ACHN (cell line): Measurements from ENCODE around the gene KIAA1217.

Experiments used
- DNase-seq: peaks from one replicate; pipeline ENCODE4 v3.0.0-alpha.2; 2015
- in situ Hi-C: cut with HindIII; loops from 2 replicates; pipeline ENCODE4 v1.10.0; 2017; ENCODE audit warnings: low sequenced_read_pairs, low pct_ligation_motif_present, low pct_unique_long_range_greater_than_20kb

The KIAA1217 gene

GRCh38 chr10:24526085-24526649, 317.2 kb downstream of the KIAA1217 start:
- in situ Hi-C loops: no loop called here
- no peak for DNase-seq

- DNase-seq: no peak
- in situ Hi-C loops: no loop called here
These were observed 320.0 kb downstream of the KIAA1217 start for GRCh38 chr10:24528946-24529345.

GRCh38 chr10:24531439-24531838, 322.5 kb downstream of the KIAA1217 start:
- no peak for DNase-seq
- in situ Hi-C loops: no loop called here

- no peak for DNase-seq
- in situ Hi-C loops: no loop called here
These were observed 325.0 kb downstream of the KIAA1217 start for GRCh38 chr10:24533981-24534380.

DNA sequence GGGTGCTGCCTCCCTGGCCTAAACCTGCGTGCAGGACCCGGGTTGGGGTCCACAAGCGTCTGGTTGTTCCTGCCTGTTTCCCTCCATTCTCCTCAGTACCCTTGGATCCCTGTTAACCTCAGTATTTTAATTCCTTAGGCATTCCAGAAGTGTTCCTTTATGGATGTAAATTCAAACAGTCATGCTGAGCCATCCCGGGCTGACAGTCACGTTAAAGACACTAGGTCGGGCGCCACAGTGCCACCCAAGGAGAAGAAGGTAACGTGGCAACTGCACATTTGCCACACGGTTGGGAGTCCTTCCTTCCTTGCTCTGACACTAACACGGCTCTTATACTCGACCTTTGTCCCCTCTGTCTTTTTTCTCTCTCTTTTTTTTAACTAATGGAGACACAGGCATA, 327.7 kb downstream of the KIAA1217 start:
- no peak for DNase-seq
- in situ Hi-C loops: no loop called here

- in situ Hi-C loops: no loop called here
- no peak for DNase-seq
These were observed 332.4 kb downstream of the KIAA1217 start for GRCh38 chr10:24541239-24541753.

DNA sequence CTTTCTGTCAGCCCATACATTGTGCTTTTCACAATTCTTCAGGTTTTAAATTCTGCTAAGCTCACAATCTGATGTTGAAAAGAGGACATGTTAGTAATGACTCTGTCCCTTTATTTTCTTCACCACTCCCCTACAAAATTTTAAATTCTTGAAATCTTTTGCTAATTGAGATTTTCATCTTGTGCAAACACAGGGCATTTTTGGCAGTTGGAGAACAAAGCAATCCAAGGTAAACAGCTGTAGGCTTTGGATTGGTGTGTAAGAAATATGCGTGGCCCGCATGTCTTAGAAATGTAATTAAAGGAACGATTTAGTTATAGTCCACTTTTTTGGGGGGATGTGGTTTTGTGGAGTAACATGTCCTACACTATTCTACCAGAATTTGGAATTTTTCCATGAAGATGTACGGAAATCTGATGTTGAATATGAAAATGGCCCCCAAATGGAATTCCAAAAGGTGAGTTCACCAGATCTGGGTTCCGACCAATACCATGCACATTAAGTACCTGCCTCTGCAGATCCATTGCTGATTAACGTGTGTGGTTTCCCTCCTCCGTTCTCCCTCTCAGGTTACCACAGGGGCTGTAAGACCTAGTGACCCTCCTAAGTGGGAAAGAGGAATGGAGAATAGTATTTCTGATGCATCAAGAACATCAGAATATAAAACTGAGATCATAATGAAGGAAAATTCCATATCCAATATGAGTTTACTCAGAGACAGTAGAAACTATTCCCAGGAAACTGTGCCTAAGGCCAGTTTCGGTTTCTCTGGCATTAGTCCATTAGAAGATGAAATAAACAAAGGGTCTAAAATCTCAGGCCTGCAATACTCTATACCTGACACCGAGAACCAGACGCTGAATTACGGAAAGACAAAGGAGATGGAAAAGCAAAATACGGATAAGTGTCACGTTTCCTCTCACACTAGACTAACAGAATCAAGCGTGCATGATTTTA, 333.7 kb downstream of the KIAA1217 start:
- in situ Hi-C loops: no loop called here
- DNase-seq: no peak

DNA sequence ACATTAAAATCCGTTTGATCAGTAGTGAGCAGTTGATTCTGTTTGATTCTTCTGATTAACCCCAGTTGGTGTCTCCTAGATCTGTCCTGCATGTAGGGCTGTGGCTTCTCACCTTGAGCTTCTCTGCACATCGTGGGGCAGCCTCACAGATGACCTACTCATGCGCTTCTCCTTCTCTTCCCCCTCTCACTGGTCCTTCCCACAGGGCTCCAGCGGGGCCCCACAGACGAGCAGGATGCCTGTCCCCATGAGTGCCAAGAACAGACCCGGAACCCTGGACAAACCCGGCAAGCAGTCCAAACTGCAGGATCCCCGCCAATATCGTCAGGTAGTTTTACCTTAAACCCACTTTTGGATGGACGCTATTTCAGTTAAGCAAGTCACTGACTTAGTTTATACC, 335.8 kb downstream of the KIAA1217 start:
- in situ Hi-C loops: no loop called here

DNA sequence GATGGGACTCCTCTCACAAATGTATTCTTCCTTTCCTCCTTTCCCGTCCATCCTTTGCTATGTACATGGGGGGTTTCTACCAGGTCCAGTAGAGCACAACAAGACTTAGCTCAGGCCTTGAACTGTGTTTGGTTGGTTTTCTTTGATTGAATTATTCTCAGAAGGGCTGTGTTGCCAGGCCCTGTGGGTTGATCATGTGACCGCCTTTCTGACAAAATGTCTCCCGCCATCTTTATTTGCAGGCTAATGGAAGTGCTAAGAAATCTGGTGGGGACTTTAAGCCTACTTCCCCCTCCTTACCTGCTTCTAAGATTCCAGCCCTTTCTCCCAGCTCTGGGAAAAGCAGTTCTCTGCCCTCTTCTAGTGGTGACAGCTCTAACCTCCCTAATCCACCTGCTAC, 336.6 kb downstream of the KIAA1217 start:
- no peak for DNase-seq
- in situ Hi-C loops: no loop called here

More for the DNA sequence above, 335.8 kb downstream of the KIAA1217 start:
- no peak for DNase-seq

GRCh38 chr10:24550680-24551079, 341.7 kb downstream of the KIAA1217 start:
- no peak for DNase-seq
- in situ Hi-C loops: no loop called here

DNA sequence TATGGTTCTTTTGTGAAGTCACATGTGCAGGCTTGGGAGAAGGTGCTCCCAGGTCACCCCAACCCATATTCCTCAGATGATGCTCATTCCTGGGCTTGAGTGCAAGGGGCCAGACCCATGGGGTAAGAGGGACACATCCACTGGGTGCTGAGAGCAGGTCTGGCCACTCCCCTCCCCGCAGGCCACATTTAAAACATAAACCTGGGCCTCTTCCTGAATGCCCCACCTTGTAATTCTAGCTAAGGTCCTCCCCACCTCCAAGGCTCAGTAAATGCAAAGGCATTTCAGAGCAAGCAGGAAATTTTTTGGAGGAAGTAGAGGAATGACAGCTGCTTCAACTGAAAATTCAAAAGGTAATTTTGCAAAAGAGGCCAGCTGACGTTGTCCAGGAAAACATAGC, 342.2 kb downstream of the KIAA1217 start:
- in situ Hi-C loops: no loop called here

DNA sequence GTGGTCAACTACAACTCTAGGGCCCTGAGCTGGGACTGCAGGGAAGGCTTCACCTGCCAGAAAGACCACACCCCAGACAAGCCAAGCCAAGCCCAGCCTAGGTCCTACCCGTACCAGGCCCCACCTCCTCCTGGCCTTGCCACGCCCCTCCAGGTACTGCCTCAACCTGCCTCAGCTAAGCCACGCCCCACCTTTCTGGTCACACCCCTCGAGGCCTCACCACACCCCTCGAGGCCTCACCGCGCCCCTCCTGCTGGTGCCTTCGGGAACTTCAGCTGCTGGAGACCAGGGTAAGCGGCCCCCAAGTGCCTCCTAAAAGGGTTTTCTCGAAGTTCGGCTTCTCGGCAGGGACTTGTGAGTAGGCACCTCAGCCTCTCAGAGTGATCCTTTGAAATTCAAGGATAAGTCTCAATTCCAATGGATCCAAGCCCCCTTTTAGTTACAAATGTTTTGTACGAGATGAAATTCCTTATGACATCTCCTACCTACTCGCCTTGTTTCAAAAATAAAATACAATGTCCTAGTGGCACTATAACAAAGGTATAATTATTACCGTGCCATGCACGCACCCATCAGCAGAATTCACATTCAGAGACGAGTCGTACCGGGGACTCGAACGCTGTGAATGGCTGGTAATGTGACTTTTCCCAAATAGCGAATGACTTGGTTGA, 343.5 kb downstream of the KIAA1217 start:
- peak; percentile 25 for DNase-seq
- in situ Hi-C loops: no loop called here

More for the DNA sequence above, 342.2 kb downstream of the KIAA1217 start:
- DNase-seq: no peak

DNA sequence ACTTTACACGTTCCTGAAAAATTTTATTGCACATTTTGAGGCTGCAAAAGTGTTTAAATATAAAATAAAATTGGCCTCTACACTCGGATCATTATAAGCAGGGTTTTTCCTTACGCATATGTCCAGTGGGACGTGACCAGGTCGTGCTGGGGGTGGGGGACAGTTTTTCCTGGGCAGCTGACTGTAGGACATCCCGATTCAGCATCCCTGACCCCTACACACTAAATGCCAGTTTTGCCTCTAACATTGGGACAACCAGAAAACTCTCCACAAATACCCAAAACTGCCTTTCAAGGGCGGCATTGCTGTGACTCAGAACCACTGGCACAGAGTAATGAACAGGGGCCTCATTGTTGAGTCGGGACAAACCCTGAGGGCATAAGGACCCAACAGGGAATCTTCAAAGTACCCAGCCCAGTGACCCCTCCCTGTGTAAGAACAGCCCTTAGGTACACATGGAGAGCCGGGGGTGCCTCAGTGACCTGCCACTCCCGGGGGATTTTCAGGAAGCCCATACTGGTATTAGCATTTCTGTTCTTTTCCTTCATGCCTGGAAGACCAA, 344.2 kb downstream of the KIAA1217 start:
- in situ Hi-C loops: no loop called here
- DNase-seq: no peak

DNA sequence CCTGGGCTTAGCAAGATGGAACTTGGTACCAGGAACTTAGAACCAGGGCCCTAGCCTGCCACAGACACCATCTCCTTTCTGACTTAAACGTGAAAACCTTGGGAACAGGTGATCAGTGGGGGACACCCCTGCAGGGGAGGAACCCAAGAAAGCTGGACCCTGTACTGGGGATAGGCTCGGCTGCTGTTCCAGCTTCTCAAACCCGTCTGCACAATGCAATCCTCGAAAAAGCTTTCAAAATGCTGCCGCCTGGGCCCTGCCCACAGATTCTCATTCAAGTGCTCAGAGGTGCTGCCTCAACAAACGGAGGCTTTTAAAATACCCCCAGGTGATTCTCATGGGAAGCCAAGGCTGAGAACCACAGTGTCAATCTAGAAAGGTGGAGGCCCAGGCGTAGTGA, 345.1 kb downstream of the KIAA1217 start:
- DNase-seq: no peak
- in situ Hi-C loops: no loop called here

DNA sequence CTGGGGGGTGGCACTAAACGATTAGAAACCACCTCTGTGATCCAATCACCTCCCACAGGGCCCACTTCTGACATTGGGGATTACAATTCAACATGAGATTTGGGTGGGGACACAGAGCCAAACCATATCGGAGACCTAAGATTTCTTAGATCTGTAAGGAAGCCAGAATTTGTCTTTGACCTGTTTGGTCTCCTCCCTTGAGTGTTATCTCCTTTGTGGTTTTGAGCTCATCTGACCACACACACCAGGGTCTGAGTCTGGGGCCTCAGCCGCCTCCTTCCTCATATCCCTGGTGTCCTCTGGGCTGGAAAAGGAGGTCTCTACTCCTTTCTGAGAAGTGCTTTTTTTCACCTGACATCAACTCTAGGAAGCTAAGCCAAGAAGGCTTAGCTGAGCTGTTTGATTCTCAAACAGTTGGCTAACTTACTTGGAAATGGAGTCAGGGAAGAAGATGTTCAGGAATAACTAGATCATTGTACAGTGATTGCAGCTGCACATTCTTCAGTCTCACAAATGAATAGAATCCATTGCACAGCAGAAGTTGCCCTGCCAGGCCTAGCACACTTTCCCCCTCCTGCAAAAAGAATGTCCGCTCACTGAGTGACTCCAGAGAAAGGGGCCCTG, 347.3 kb downstream of the KIAA1217 start:
- DNase-seq: no peak
- in situ Hi-C loops: no loop called here

GRCh38 chr10:24556750-24557742, 348.1 kb downstream of the KIAA1217 start:
- peak; percentile 57 for DNase-seq
- in situ Hi-C loops: no loop called here

DNA sequence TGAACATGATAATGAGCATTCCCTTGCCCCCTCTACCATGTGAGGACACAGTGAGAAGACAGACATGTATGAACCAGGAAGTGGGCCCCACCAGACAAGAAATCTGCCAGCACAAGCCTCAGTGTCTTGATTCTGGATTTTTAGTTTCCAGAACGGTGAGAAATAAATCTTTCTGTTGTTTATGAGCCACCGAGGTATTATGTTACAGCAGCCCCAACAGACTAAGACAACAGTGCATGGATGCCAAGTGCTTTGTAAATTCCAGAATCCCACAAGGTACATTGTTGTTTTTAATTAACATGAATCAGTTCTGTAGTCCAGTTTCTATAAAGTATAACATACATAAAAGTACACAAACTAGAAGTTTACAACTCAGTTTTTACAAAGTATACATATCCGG, 352.5 kb downstream of the KIAA1217 start:
- in situ Hi-C loops: no loop called here
- no peak for DNase-seq
